OCI-LY1 (cell line): ENCODE data around the gene IFI30.

ENCODE experiments used
- EZH2 ChIP-seq: fragments of 200-600 bp; sonication (generic), shearing (Covaris generic); IDR thresholded peaks from 2 replicates; pipeline ENCODE4 v1.8.0; 2017; ENCODE audit warnings: borderline replicate concordance, mixed run types, mild to moderate bottlenecking, antibody characterized with exemption, low read length, moderate library complexity, mixed read lengths
- TF ChIP-seq, protein P1 (sequence below): fragments of 200-600 bp; sonication (generic), shearing (Covaris generic); IDR thresholded peaks from 2 replicates; pipeline ENCODE4 v1.5.1; 2017; ENCODE audit warnings: mild to moderate bottlenecking, antibody characterized with exemption, low read length, moderate library complexity, mixed read lengths

DNA sequence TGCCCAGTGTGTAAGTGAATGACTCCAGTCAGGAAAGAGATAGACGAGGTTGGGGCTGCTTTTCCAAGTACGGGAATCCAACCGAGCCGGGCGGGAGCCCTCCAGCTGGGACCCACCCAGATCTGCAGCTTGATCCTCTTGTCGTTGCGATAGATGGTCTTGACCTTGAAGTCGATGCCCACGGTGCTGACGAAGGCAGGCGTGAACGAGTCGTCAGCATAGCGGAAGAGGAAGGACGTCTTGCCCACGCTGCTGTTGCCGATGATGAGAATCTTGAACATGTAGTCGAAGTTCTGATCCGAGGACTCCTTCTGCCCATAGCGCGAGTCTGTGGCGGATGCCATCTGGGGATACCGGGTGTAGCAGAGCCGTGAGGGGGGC lies 28.8 kb downstream of the IFI30 start:
- TF ChIP-seq, protein P1, sequence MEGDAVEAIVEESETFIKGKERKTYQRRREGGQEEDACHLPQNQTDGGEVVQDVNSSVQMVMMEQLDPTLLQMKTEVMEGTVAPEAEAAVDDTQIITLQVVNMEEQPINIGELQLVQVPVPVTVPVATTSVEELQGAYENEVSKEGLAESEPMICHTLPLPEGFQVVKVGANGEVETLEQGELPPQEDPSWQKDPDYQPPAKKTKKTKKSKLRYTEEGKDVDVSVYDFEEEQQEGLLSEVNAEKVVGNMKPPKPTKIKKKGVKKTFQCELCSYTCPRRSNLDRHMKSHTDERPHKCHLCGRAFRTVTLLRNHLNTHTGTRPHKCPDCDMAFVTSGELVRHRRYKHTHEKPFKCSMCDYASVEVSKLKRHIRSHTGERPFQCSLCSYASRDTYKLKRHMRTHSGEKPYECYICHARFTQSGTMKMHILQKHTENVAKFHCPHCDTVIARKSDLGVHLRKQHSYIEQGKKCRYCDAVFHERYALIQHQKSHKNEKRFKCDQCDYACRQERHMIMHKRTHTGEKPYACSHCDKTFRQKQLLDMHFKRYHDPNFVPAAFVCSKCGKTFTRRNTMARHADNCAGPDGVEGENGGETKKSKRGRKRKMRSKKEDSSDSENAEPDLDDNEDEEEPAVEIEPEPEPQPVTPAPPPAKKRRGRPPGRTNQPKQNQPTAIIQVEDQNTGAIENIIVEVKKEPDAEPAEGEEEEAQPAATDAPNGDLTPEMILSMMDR, result no peak
- TF ChIP-seq EZH2, result no peak
